ENCODE measurements around the gene GAB2. TPM values are rescaled to one million over a fixed set of nuclear protein-coding genes. Genes with fewer than 3 reads are reported as not detected.

The GAB2 gene
- total and polyA plus RNA-seq, 2 of the 4 experiments (the other 2 are of a cell fraction) = 3.3 to 5.9 TPM

- dilution Hi-C loops (cut with HindIII; ENCODE audit: low sequenced_read_pairs, unreplicated experiment) = no loop called here
Measured at GRCh38 chr11:78325274-78325781, 92.3 kb downstream of the GAB2 start.

More at GRCh38 chr11:78325274-78325781, 92.3 kb downstream of the GAB2 start:
- Histone ChIP-seq H2BK15ac (ENCODE audit: low read depth, low read length) (no peak overlapping the region), H3K9me3 (ENCODE audit: control insufficient read depth, insufficient read depth, low read length) (no peaks in the 10 kb centered on the region), H3K36me3 (ENCODE audit: control insufficient read depth, insufficient read depth, low read length) (no peaks in the 10 kb centered on the region), H3K9ac (ENCODE audit: low read depth, low read length) (no peak overlapping the region), H3K4me1 (ENCODE audit: control insufficient read depth, insufficient read depth, low read length) (no peaks in the 10 kb centered on the region), H3K27ac (ENCODE audit: insufficient read depth, low read length) (no peak overlapping the region), H3K23ac (ENCODE audit: low read depth, low read length) (no peak overlapping the region), H3K9me1 (ENCODE audit: insufficient read depth, low read length) (no peaks in the 10 kb centered on the region), H2AK5ac (ENCODE audit: low read depth, low read length) (no peak overlapping the region), H3K14ac (replicated peaks; ENCODE audit: low read depth, low read length) (no peak overlapping the region), H4K5ac (ENCODE audit: low read depth, low read length) (no peak overlapping the region), H3K79me1 (ENCODE audit: low read depth in 1 of 2, low read length in 2 of 2) (peaks cover 3 to 9% of the 10 kb centered on the region in 2 experiments; a peak in 3 of 4 replicates), H4K20me1 (ENCODE audit: insufficient read depth, low read length) (no peaks in the 10 kb centered on the region), H4K91ac (ENCODE audit: insufficient read depth, low read depth, low read length) (no peak overlapping the region), H3K18ac (ENCODE audit: low read depth, low read length) (no peak overlapping the region), H3K4me2 (ENCODE audit: low read depth, low read length) (no peak overlapping the region), H3K27me3 (ENCODE audit: control insufficient read depth, insufficient read depth, low read length) (no peaks in the 10 kb centered on the region), H2BK20ac (ENCODE audit: low read depth, low read length) (no peak overlapping the region), H3K4ac (ENCODE audit: low read depth, low read length) (no peak overlapping the region), H4K8ac (ENCODE audit: low read depth in 2 of 2, low read length in 2 of 2) (no peak overlapping the region), H2BK120ac (ENCODE audit: low read depth, low read length) (no peak overlapping the region), H2AK9ac (replicated peaks; ENCODE audit: low read depth, low read length, poor library complexity) (no peak overlapping the region), H3K56ac (ENCODE audit: extremely low read depth, insufficient read depth, low read length) (no peak overlapping the region), H3K4me3 (ENCODE audit: insufficient read depth, low read depth, low read length) (no peak overlapping the region), H2BK5ac (ENCODE audit: low read depth, low read length, poor library complexity, severe bottlenecking) (no peak overlapping the region), H2AFZ (replicated peaks; ENCODE audit: low read length, poor library complexity) (no peak overlapping the region)
- ChIA-PET POLR2A (ENCODE audit: unreplicated experiment) (no interaction called here), CTCF (no interaction called here)
- no CpG with 5 or more reads among the region's 4 CpGs for WGBS, 2 experiments (ENCODE audit: extremely low coverage in 2 of 2, insufficient read length in 1 of 2)
- in situ Hi-C loops (cut with MboI; ENCODE audit: low sequenced_read_pairs) = no loop called here
- ATAC-seq (ENCODE audit: low read depth) (no peak), DNase-seq (no peak)
- TF ChIP-seq, protein P1, sequence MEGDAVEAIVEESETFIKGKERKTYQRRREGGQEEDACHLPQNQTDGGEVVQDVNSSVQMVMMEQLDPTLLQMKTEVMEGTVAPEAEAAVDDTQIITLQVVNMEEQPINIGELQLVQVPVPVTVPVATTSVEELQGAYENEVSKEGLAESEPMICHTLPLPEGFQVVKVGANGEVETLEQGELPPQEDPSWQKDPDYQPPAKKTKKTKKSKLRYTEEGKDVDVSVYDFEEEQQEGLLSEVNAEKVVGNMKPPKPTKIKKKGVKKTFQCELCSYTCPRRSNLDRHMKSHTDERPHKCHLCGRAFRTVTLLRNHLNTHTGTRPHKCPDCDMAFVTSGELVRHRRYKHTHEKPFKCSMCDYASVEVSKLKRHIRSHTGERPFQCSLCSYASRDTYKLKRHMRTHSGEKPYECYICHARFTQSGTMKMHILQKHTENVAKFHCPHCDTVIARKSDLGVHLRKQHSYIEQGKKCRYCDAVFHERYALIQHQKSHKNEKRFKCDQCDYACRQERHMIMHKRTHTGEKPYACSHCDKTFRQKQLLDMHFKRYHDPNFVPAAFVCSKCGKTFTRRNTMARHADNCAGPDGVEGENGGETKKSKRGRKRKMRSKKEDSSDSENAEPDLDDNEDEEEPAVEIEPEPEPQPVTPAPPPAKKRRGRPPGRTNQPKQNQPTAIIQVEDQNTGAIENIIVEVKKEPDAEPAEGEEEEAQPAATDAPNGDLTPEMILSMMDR (conservative IDR thresholded peaks at IDR 0.05; ENCODE audit: low read depth, low read length) = no peak
- TF ChIP-seq POLR2A (IDR thresholded peaks at IDR 0.05; ENCODE audit: low read depth, low read length) = no peak
- TF ChIP-seq MXI1 (IDR thresholded peaks at IDR 0.05; ENCODE audit: borderline replicate concordance, low read depth, low read length) = no peak
- no peak for TF ChIP-seq RFX5 (IDR thresholded peaks at IDR 0.05; ENCODE audit: low read depth, low read length)
- no peak for TF ChIP-seq CHD1 (IDR thresholded peaks at IDR 0.05; ENCODE audit: low read depth, low read length)
- TF ChIP-seq SMC3 (IDR thresholded peaks at IDR 0.05; ENCODE audit: low read depth, low read length) = no peak
- no peak for TF ChIP-seq USF2 (IDR thresholded peaks at IDR 0.05; ENCODE audit: low read depth, low read length)
- TF ChIP-seq, protein P2, sequence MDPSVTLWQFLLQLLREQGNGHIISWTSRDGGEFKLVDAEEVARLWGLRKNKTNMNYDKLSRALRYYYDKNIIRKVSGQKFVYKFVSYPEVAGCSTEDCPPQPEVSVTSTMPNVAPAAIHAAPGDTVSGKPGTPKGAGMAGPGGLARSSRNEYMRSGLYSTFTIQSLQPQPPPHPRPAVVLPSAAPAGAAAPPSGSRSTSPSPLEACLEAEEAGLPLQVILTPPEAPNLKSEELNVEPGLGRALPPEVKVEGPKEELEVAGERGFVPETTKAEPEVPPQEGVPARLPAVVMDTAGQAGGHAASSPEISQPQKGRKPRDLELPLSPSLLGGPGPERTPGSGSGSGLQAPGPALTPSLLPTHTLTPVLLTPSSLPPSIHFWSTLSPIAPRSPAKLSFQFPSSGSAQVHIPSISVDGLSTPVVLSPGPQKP (IDR thresholded peaks at IDR 0.05; ENCODE audit: borderline replicate concordance, low read depth, low read length) = no peak
- TF ChIP-seq NFE2L2 (IDR thresholded peaks at IDR 0.05; ENCODE audit: low read depth, low read length) = no peak
- no peak for TF ChIP-seq BHLHE40 (IDR thresholded peaks at IDR 0.05; ENCODE audit: low read depth, low read length)
- TF ChIP-seq MAZ (IDR thresholded peaks at IDR 0.05; ENCODE audit: borderline replicate concordance, low read depth, low read length) = no peak
- no peak for TF ChIP-seq MAFK (IDR thresholded peaks at IDR 0.05; ENCODE audit: low read depth, low read length)
- TF ChIP-seq FOS (IDR thresholded peaks at IDR 0.05; ENCODE audit: low read depth, low read length) = no peak
- TF ChIP-seq RCOR1 (IDR thresholded peaks at IDR 0.05; ENCODE audit: insufficient replicate concordance, low read length) = no peak
- no peak for TF ChIP-seq RAD21 (IDR thresholded peaks at IDR 0.05; ENCODE audit: low read length)
- TF ChIP-seq CEBPB (IDR thresholded peaks at IDR 0.05; ENCODE audit: low read depth, low read length) = no peak
- intact Hi-C loops (cut with micrococcal nuclease) = loop anchor here (5.0 kb wide), 1 partner anchor 43 kb away; no protein-coding TSS in a partner anchor
- no TSS peak for BruUV-seq (replicated peaks)

All from IMR-90 (cell line).